Loucy (cell line): Measurements from ENCODE around the gene WDR64.

Experiments
- CTCF ChIP-seq: fragments of 200-600 bp; sonication (generic); conservative IDR thresholded peaks from 2 replicates; pipeline ENCODE4 v1.5.1; 2014; ENCODE audit warnings: mild to moderate bottlenecking, antibody characterized with exemption, low read length
- EZH2phosphoT487 ChIP-seq: fragments of 200-600 bp; IDR thresholded peaks from 2 replicates; pipeline ENCODE4 v1.6.1; 2018; ENCODE audit warnings: antibody characterized with exemption, mild to moderate bottlenecking, moderate library complexity, borderline replicate concordance

DNA sequence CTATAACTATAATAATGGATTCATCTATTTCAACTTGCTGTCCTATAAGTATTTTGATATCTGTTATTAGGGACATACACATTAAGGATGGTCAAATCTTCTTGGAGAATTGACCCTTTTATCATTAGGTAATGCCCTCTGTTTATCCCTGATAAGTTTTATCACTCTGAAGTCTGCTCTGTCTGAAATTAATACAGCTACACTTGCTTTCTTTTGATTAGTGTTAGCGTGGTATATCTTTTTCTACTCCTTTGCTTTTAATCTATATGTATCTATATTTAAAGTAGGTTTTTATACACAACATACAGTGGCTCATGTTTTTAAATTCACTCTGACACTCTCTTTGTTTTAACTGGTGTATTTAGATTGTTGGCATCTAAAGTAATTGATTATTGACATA is 126.0 kb downstream of the WDR64 start:
- TF ChIP-seq CTCF, result no peak
- no peak for TF ChIP-seq EZH2phosphoT487
